Endothelial cell of umbilical vein (primary cell): ENCODE results near the gene MAJIN. TPM values are rescaled to one million over a fixed set of nuclear protein-coding genes. Genes with fewer than 3 reads are reported as not detected.
A peak's percentile ranks its signal among the peaks of the same experiment; 100 is the strongest.

Experiments
- BruUV-seq: library from RNA; stranded (reverse); fragments of 400-500 nt; replicated peaks from 2 replicates; lab custom pipeline; 2021; lab: Mats Ljungman, UMichigan
- CTCF ChIA-PET: fragments of 300-600, 350-600 bp; sonication (Branson Sonifier 250); formaldehyde crosslinking; loops from one replicate; lab custom pipeline; 2021; ENCODE audit warnings: antibody characterized with exemption, inconsistent platforms; lab: Charles Lee
- POLR2A ChIA-PET: fragments of 300-600, 350-600 bp; sonication (Branson Sonifier 250); formaldehyde crosslinking; loops from one replicate; lab custom pipeline; 2021; ENCODE audit warnings: antibody characterized with exemption, inconsistent platforms; lab: Charles Lee
- DNase-seq: peaks from one replicate; pipeline ENCODE4 v3.0.0-alpha.2; 2011; ENCODE audit warnings: low read depth, low spot score
- FAIRE-seq: peaks from 2 replicates; lab custom pipeline; 2011; peaks lifted over from hg19 to GRCh38; lab: Jason Lieb, UNC
- H2AFZ ChIP-seq: 2 replicates; pipeline ENCODE4 v1.6.0; 2012; ENCODE audit warnings: low read depth, low read length, control low read depth, inconsistent platforms
- H3K27ac ChIP-seq: 2 replicates; pipeline ENCODE4 v1.5.1; 2011; ENCODE audit warnings: low read depth, mild to moderate bottlenecking, control low read depth, low read length, moderate library complexity; ENCODE audit not compliant: insufficient read depth
- H3K27me3 ChIP-seq, 2 experiments: 2 replicates each; pipeline versions ENCODE4 v1.6.0 to v1.6.1; 2011; ENCODE audit warnings: low read length in 2 of 2, mixed read lengths in 1 of 2; ENCODE audit not compliant: control insufficient read depth in 2 of 2, insufficient read depth in 2 of 2
- H3K36me3 ChIP-seq, 2 experiments: 2 replicates in 1 of 2; 3 replicates in 1 of 2; pipeline ENCODE4 v1.5.1; 2011; ENCODE audit warnings: low read length in 2 of 2, mild to moderate bottlenecking in 1 of 2, moderate library complexity in 1 of 2; ENCODE audit not compliant: control insufficient read depth in 2 of 2, insufficient read depth in 2 of 2; ENCODE audit errors: extremely low read depth in 1 of 2
- H3K4me1 ChIP-seq: 3 replicates; pipeline ENCODE4 v1.5.1; 2011; ENCODE audit warnings: mild to moderate bottlenecking, low read length; ENCODE audit not compliant: control insufficient read depth, insufficient read depth; ENCODE audit errors: extremely low read depth
- H3K4me2 ChIP-seq: 2 replicates; pipeline ENCODE4 v1.6.1; 2011; ENCODE audit warnings: low read length, control low read depth, mixed read lengths; ENCODE audit not compliant: insufficient read depth
- H3K4me3 ChIP-seq, 3 experiments: fragments of 200-600 bp in 1 of 3; sonication (generic), shearing (Covaris generic) in 1 of 3; replicated peaks in 1 of 3; 2 replicates each; pipeline ENCODE4 v1.5.1; 2011 to 2016; ENCODE audit warnings: control low read depth in 3 of 3, low read length in 3 of 3, mild to moderate bottlenecking in 2 of 3, inconsistent platforms in 1 of 3, low read depth in 1 of 3, moderate library complexity in 1 of 3; ENCODE audit not compliant: insufficient read depth in 1 of 3
- H3K79me2 ChIP-seq: 2 replicates; pipeline ENCODE4 v1.6.0; 2012; ENCODE audit warnings: low read length, inconsistent platforms; ENCODE audit not compliant: control insufficient read depth, insufficient read depth
- H3K9ac ChIP-seq: replicated peaks from 2 replicates; pipeline ENCODE3; 2011; ENCODE audit warnings: low read length, control low read depth; ENCODE audit not compliant: insufficient read depth; ENCODE audit errors: extremely low read depth
- H3K9me1 ChIP-seq: replicated peaks from 3 replicates; pipeline ENCODE4 v1.6.0; 2011; ENCODE audit warnings: mild to moderate bottlenecking, low read length; ENCODE audit not compliant: control insufficient read depth, insufficient read depth; ENCODE audit errors: extremely low read depth
- H3K9me3 ChIP-seq: replicated peaks from 2 replicates; pipeline ENCODE4 v1.5.1; 2012; ENCODE audit warnings: low read length, inconsistent platforms; ENCODE audit not compliant: control insufficient read depth, insufficient read depth
- H4K20me1 ChIP-seq: replicated peaks from 2 replicates; pipeline ENCODE3; 2011; ENCODE audit warnings: mild to moderate bottlenecking, low read length; ENCODE audit not compliant: control insufficient read depth, insufficient read depth; ENCODE audit errors: extremely low read depth
- EZH2 ChIP-seq: IDR thresholded peaks from 2 replicates; pipeline ENCODE4 v1.6.1; 2012; ENCODE audit warnings: borderline replicate concordance, low read depth, mild to moderate bottlenecking, moderate library complexity, low read length, inconsistent platforms; ENCODE audit not compliant: severe bottlenecking
- FOS ChIP-seq: IDR thresholded peaks from 2 replicates; pipeline ENCODE4 v1.6.1; 2011; ENCODE audit warnings: mild to moderate bottlenecking, low read length, moderate library complexity, borderline replicate concordance; ENCODE audit not compliant: insufficient read depth
- GATA2 ChIP-seq: IDR thresholded peaks from 2 replicates; pipeline ENCODE4 v1.7.0; 2011; ENCODE audit warnings: low read depth, mild to moderate bottlenecking, moderate library complexity, mixed read lengths, low read length; ENCODE audit not compliant: insufficient read length, insufficient read depth
- JUN ChIP-seq: IDR thresholded peaks from 2 replicates; pipeline ENCODE4 v1.6.1; 2011; ENCODE audit warnings: borderline replicate concordance, low read depth; ENCODE audit not compliant: insufficient read length, insufficient read depth
- MYC ChIP-seq: IDR thresholded peaks from one replicate; pipeline ENCODE4 v1.6.1; 2011; ENCODE audit warnings: mild to moderate bottlenecking, low read depth, low read length
- POLR2A ChIP-seq: IDR thresholded peaks from 2 replicates; pipeline ENCODE4 v1.6.1; 2012; ENCODE audit warnings: low read depth, mild to moderate bottlenecking, control low read depth, low read length
- POLR2AphosphoS5 ChIP-seq: IDR thresholded peaks from 2 replicates; pipeline ENCODE4 v1.6.1; 2012; ENCODE audit warnings: low read depth, mild to moderate bottlenecking, control low read depth, low read length, moderate library complexity; ENCODE audit not compliant: insufficient read depth
- dilution Hi-C: fragments of 300-500 bp; cut with MboI; formaldehyde crosslinking; loops from one replicate; pipeline ENCODE4 v1.15.0; 2019; ENCODE audit warnings: low sequenced_read_pairs; ENCODE audit not compliant: extremely low pct_ligation_motif_present
- intact Hi-C: fragments of 100-400 bp; cut with micrococcal nuclease; formaldehyde crosslinking; loops from one replicate; pipeline ENCODE4 v1.10.0; 2022
- polyA plus RNA-seq, 4 experiments: library from polyadenylated mRNA; depleted of rRNA in 3 of 4; stranded (reverse) in 3 of 4; unstranded in 1 of 4; fragments of >200 nt; gene quantifications; 2 replicates each; pipeline versions ENCODE4 v1.2.1 to v1.2.3, GENCODE V29; 2011 to 2012; ENCODE audit warnings: missing spikeins in 1 of 4
- total RNA-seq: library from RNA; stranded (reverse); gene quantifications from 2 replicates; pipeline ENCODE4 v1.2.3, GENCODE V29; 2021
- TF ChIP-seq, protein P1 (sequence below), 2 donors: IDR thresholded peaks; 1 replicate in 1 of 2; 2 replicates in 1 of 2; pipeline ENCODE4 v1.5.1; 2011; ENCODE audit warnings: low read length in 2 of 2, mild to moderate bottlenecking in 2 of 2, moderate library complexity in 2 of 2, control low read depth in 1 of 2, inconsistent platforms in 1 of 2, low read depth in 1 of 2; ENCODE audit not compliant: insufficient read depth in 1 of 2; ENCODE audit errors: extremely low read depth in 1 of 2
- TF ChIP-seq, protein P2 (sequence below): IDR thresholded peaks from 2 replicates; pipeline ENCODE4 v1.6.1; 2011; ENCODE audit not compliant: insufficient read depth, insufficient read length

The MAJIN gene
- total and polyA plus RNA-seq, 2 donors (not counting 3 experiments of a cell fraction or from before 2014, with no cell fraction given), result 0.07 TPM; not detected in 1

GRCh38 chr11:64916040-64916774, 55.7 kb downstream of the MAJIN start:
- H3K9me1 ChIP-seq, result no peaks in the 10 kb centered on the region
- ChIA-PET CTCF (interaction anchor here (1.2 to 5.6 kb wide), 5 partner anchors 28 to 128 kb away, joined by 3 to 34 read pairs (median 3); partner anchors contain the start of genes ARL2, BATF2 and CDC42BPG), POLR2A (no interaction called here)
- dilution Hi-C loops (no loop called here), intact Hi-C loops (loop anchor here (2.0 to 5.0 kb wide), 4 partner anchors 56 to 196 kb away; partner anchors contain the start of genes BATF2, MAJIN and TM7SF2)
- no TSS peak for BruUV-seq
- peaks cover 3 to 25% of the 10 kb centered on the region in 2 experiments for H3K36me3 ChIP-seq
- no peaks in the 10 kb centered on the region for H3K9me3 ChIP-seq
- peak overlapping the region; percentile 4 to 86 (median 57) for H3K4me3 ChIP-seq
- H3K27ac ChIP-seq, result peak overlapping the region; percentile 42
- H3K79me2 ChIP-seq, result peaks cover 7% of the 10 kb centered on the region
- peak; percentile 72 for FAIRE-seq
- DNase-seq, result peak; percentile 34
- H3K9ac ChIP-seq, result peak overlapping the region; percentile 80
- peak overlapping the region; percentile 62 for H3K4me2 ChIP-seq
- peak overlapping the region; percentile 7 for H2AFZ ChIP-seq
- no peaks in the 10 kb centered on the region for H4K20me1 ChIP-seq
- peaks cover 11% of the 10 kb centered on the region for H3K4me1 ChIP-seq
- TF ChIP-seq, protein P1, sequence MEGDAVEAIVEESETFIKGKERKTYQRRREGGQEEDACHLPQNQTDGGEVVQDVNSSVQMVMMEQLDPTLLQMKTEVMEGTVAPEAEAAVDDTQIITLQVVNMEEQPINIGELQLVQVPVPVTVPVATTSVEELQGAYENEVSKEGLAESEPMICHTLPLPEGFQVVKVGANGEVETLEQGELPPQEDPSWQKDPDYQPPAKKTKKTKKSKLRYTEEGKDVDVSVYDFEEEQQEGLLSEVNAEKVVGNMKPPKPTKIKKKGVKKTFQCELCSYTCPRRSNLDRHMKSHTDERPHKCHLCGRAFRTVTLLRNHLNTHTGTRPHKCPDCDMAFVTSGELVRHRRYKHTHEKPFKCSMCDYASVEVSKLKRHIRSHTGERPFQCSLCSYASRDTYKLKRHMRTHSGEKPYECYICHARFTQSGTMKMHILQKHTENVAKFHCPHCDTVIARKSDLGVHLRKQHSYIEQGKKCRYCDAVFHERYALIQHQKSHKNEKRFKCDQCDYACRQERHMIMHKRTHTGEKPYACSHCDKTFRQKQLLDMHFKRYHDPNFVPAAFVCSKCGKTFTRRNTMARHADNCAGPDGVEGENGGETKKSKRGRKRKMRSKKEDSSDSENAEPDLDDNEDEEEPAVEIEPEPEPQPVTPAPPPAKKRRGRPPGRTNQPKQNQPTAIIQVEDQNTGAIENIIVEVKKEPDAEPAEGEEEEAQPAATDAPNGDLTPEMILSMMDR (IDR thresholded peaks at IDR 0.05; ENCODE audit: extremely low read depth in 1 of 2, insufficient read depth in 1 of 2, low read depth in 1 of 2, low read length in 2 of 2), result no peak
- TF ChIP-seq POLR2A, result no peak
- no peak for TF ChIP-seq POLR2AphosphoS5
- TF ChIP-seq, protein P2, sequence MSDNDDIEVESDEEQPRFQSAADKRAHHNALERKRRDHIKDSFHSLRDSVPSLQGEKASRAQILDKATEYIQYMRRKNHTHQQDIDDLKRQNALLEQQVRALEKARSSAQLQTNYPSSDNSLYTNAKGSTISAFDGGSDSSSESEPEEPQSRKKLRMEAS, result no peak
- TF ChIP-seq EZH2, result no peak
- TF ChIP-seq JUN, result no peak
- no peak for TF ChIP-seq GATA2
- no peak for TF ChIP-seq FOS
- no peak for TF ChIP-seq MYC
- H3K27me3 ChIP-seq, result no peaks in the 10 kb centered on the region
